Kidney (tissue), 22 donors: ENCODE results near the gene VN1R2. TPM values are rescaled to one million over a fixed set of nuclear protein-coding genes. Genes with fewer than 3 reads are reported as not detected.
"Not testable (repeated sequence)": the region's sequence is repeated elsewhere in the genome, so short reads cannot be mapped to it uniquely, and the experiment has no call there.

Experiments used
- DNase-seq, 5 donors: peaks; one replicate each; pipeline ENCODE4 v3.0.0-alpha.2; 2013 to 2020
- FAIRE-seq: peaks from 2 replicates; lab custom pipeline; 2012; peaks lifted over from hg19 to GRCh38; lab: Jason Lieb, UNC
- H3K27ac ChIP-seq, 2 donors: one replicate each; pipeline ENCODE4 v1.7.0; 2013; ENCODE audit warnings: low read depth in 2 of 2, low read length in 2 of 2, inconsistent platforms in 1 of 2
- H3K27me3 ChIP-seq: one replicate; pipeline ENCODE4 v1.7.1; 2013; ENCODE audit warnings: low read length, inconsistent platforms; ENCODE audit not compliant: control insufficient read depth, insufficient read depth
- H3K36me3 ChIP-seq, 3 donors: one replicate each; pipeline versions ENCODE4 v1.7.0 to v1.7.1; 2013; ENCODE audit warnings: low read length in 3 of 3, control low read depth in 1 of 3, inconsistent platforms in 1 of 3; ENCODE audit not compliant: insufficient read depth in 3 of 3, control insufficient read depth in 2 of 3
- H3K4me1 ChIP-seq, 3 donors: one replicate each; pipeline versions ENCODE4 v1.7.0 to v1.7.1; 2013; ENCODE audit warnings: low read length in 3 of 3, inconsistent platforms in 1 of 3, low read depth in 1 of 3; ENCODE audit not compliant: control insufficient read depth in 2 of 3, insufficient read depth in 2 of 3
- H3K4me3 ChIP-seq, 3 donors: one replicate each; pipeline versions ENCODE4 v1.7.0 to v1.8.1; 2013; ENCODE audit warnings: low read length in 3 of 3, control low read depth in 1 of 3, inconsistent platforms in 1 of 3
- H3K9ac ChIP-seq, 3 donors: one replicate each; pipeline versions ENCODE4 v1.7.0 to v1.7.1; 2013; ENCODE audit warnings: low read length in 3 of 3, control low read depth in 1 of 3, inconsistent platforms in 1 of 3
- H3K9me3 ChIP-seq, 3 donors: one replicate each; pipeline versions ENCODE4 v1.7.0 to v1.7.1; 2013; ENCODE audit warnings: low read length in 3 of 3, control low read depth in 1 of 3, inconsistent platforms in 1 of 3; ENCODE audit not compliant: control insufficient read depth in 2 of 3, insufficient read depth in 1 of 3
- intact Hi-C: fragments of 100-400 bp; cut with DNase I; formaldehyde crosslinking; loops from one replicate; pipeline ENCODE4 v1.11.1; 2022
- long read RNA-seq, 10 donors: library from polyadenylated mRNA in 1 of 10; unstranded in 1 of 10; transcript quantifications; one replicate each; pipeline ENCODE4 v2.0.0 and lab custom pipeline, GENCODE V29; 2021 to 2026
- polyA plus RNA-seq: library from polyadenylated mRNA; stranded (reverse); fragments of 350-450 nt; fragmentation: Illumina TruSeq; extraction: RNeasy Lipid Tissue Mini Kit (QIAGEN cat#74804); gene quantifications from one replicate; pipeline ENCODE4 v1.2.3, GENCODE V29; 2014; ENCODE audit warnings: low read depth, low replicate concordance; ENCODE audit not compliant: insufficient read depth
- total RNA-seq: library from RNA; stranded (reverse); fragmentation: NEBNext Ultra II Directional; extraction: Animal tissue kit (Norgen Biotek cat#: 25700); gene quantifications from one replicate; pipeline ENCODE4 v1.2.1, GENCODE V29; 2021
- TF ChIP-seq, protein P1 (sequence below): IDR thresholded peaks from 3 replicates; pipeline ENCODE4 v1.5.1; 2012; ENCODE audit warnings: mild to moderate bottlenecking, moderate library complexity, borderline replicate concordance; ENCODE audit not compliant: insufficient read depth; ENCODE audit errors: extremely low read depth
- donor health status: control.
- donor health status: control.
- donor health status: control.
- donor health status: control.
- donor health status: control.
- donor health status: DM: yes; HTN: yes; CAD: no.
- donor health status: Normal renal cell carcinoma (clear cell type).

The VN1R2 gene, protein sequence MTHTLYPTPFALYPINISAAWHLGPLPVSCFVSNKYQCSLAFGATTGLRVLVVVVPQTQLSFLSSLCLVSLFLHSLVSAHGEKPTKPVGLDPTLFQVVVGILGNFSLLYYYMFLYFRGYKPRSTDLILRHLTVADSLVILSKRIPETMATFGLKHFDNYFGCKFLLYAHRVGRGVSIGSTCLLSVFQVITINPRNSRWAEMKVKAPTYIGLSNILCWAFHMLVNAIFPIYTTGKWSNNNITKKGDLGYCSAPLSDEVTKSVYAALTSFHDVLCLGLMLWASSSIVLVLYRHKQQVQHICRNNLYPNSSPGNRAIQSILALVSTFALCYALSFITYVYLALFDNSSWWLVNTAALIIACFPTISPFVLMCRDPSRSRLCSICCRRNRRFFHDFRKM
- total RNA-seq (not detected), polyA plus RNA-seq (not detected)
- long read RNA-seq, donor 1: 0 reads
- long read RNA-seq, donor 2: 0 reads
- long read RNA-seq, donor 3: 0 reads
- long read RNA-seq, donor 4: 0 reads
- long read RNA-seq, donor 5: 0 reads
- long read RNA-seq, donor 6: 0 reads
- long read RNA-seq, donor 7: 0 reads
- long read RNA-seq, donor 8: 0 reads
- long read RNA-seq, donor 9: 0 reads
- long read RNA-seq, donor 10: 0 reads

DNA sequence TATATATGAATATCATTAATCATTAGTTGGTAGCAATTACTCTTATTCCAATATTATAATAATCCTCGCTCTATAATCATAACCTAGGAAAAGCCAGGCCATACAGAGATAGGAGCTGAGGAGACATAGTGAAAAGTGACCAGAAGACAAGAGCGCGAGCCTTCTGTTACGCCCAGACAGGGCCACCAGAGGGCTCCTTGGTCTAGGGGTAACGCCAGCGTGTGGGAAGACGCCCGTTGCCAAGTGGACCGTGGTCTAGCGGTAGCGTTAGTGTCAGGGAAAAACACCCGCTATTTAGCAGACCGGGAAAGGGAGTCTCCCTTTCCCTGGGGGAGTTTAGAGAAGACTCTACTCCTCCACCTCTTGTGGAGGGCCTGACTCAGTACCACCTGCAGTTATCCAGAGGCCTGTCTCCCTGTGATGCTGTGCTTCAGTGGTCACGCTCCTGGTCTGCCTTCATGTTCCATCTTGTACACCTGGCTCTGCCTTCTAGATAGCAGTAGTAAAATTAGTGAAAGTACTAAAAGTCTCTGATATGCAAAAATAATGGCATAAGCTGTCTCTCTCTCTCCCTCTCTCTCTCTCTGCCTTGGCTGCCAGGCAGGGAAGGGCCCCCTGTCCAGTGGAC is at the start of gene VN1R2:
Gene VN1R2, plus strand, starts transcription at position 578 of the 628 bp plus-strand sequence. CDS start 84 bp downstream, outside the sequence.
- H3K27ac ChIP-seq, H3K4me1 ChIP-seq, intact Hi-C loops, DNase-seq, FAIRE-seq, H3K9ac ChIP-seq, H3K36me3 ChIP-seq, H3K27me3 ChIP-seq, H3K4me3 ChIP-seq, H3K9me3 ChIP-seq: not testable (repeated sequence)

DNA sequence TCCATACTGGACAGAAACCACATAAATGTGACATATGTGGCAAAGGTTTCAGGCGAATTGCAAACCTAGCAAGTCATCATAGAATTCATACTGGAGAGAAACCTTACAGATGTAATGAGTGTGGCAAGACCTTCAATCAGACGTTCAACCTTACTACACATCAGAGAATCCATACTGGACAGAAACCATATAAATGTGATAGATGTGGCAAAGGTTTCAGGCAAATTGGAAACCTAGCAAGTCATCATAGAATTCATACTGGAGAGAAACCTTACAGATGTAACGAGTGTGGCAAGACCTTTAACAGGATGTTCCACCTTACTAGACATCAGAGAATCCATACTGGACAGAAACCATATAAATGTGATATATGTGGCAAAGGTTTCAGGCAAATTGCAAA is 46.5 kb upstream of the VN1R2 start:
- intact Hi-C loops, FAIRE-seq, H3K27me3 ChIP-seq, H3K4me1 ChIP-seq, H3K27ac ChIP-seq, DNase-seq, H3K9ac ChIP-seq: not testable (repeated sequence)
- Histone ChIP-seq H3K9me3 (peaks cover 0 to 83% (median 43%) of the 10 kb centered on the region in 3 donors), H3K36me3 (peaks cover 0 to 16% (median 3%) of the 10 kb centered on the region in 3 donors), H3K4me3 (peak overlapping the region in 2 of 3 donors; percentile 19 to 33)

GRCh38 chr19:53212703-53213320 is 45.3 kb upstream of the VN1R2 start:
- no peak for DNase-seq
- peaks cover 0 to 16% (median 3%) of the 10 kb centered on the region in 3 donors for H3K36me3 ChIP-seq
- TF ChIP-seq, protein P1, sequence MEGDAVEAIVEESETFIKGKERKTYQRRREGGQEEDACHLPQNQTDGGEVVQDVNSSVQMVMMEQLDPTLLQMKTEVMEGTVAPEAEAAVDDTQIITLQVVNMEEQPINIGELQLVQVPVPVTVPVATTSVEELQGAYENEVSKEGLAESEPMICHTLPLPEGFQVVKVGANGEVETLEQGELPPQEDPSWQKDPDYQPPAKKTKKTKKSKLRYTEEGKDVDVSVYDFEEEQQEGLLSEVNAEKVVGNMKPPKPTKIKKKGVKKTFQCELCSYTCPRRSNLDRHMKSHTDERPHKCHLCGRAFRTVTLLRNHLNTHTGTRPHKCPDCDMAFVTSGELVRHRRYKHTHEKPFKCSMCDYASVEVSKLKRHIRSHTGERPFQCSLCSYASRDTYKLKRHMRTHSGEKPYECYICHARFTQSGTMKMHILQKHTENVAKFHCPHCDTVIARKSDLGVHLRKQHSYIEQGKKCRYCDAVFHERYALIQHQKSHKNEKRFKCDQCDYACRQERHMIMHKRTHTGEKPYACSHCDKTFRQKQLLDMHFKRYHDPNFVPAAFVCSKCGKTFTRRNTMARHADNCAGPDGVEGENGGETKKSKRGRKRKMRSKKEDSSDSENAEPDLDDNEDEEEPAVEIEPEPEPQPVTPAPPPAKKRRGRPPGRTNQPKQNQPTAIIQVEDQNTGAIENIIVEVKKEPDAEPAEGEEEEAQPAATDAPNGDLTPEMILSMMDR: no peak
- peaks cover 0 to 83% (median 43%) of the 10 kb centered on the region in 3 donors for H3K9me3 ChIP-seq
- no peaks in the 10 kb centered on the region for H3K4me1 ChIP-seq
- no peak overlapping the region for H3K9ac ChIP-seq
- peak overlapping the region in 2 of 3 donors; percentile 12 to 19 for H3K4me3 ChIP-seq
- no peak overlapping the region for H3K27ac ChIP-seq
- intact Hi-C loops: no loop called here
- FAIRE-seq: no peak
- H3K27me3 ChIP-seq: no peaks in the 10 kb centered on the region

DNA sequence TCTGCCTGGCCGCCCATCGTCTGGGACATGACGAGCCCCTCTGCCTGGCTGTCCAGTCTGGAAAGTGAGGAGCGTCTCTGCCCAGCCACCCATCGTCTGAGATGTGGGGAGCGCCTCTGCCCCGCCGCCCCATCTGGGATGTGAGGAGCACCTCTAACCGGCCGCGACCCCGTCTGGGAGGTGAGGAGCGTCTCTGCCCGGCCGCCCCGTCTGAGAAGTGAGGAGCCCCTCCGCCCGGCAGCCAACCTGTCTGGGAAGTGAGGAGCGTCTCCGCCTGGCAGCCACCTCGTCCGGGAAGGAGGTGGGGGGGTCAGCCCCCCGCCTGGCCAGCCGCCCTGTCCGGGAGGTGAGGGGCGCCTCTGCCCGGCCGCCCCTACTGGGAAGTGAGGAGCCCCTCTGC is 35.4 kb upstream of the VN1R2 start:
- FAIRE-seq, H3K27ac ChIP-seq, intact Hi-C loops, H3K4me3 ChIP-seq, H3K9ac ChIP-seq, H3K27me3 ChIP-seq, H3K4me1 ChIP-seq, H3K36me3 ChIP-seq, DNase-seq: not testable (repeated sequence)
- peaks cover 0 to 52% (median 16%) of the 10 kb centered on the region in 3 donors for H3K9me3 ChIP-seq
